Measurements from ENCODE around the gene FAT1. TPM values are rescaled to one million over a fixed set of nuclear protein-coding genes. Genes with fewer than 3 reads are reported as not detected.

Gene FAT1
- total and polyA plus RNA-seq, 2 donors (not counting 3 experiments of a cell fraction or from before 2014, with no cell fraction given): 9.2 to 9.8 TPM

- H3K27me3 ChIP-seq (ENCODE audit: control insufficient read depth in 2 of 2, insufficient read depth in 2 of 2, low read length in 2 of 2): peaks cover 37 to 70% of the 10 kb centered on the region in 2 experiments
- H3K9me3 ChIP-seq (replicated peaks; ENCODE audit: control insufficient read depth, insufficient read depth, low read length): no peaks in the 10 kb centered on the region
- no peaks in the 10 kb centered on the region for H3K36me3 ChIP-seq (ENCODE audit: control insufficient read depth in 2 of 2, extremely low read depth in 1 of 2, insufficient read depth in 2 of 2, low read length in 2 of 2)
- H3K4me1 ChIP-seq (ENCODE audit: control insufficient read depth, extremely low read depth, insufficient read depth, low read length): peaks cover 32% of the 10 kb centered on the region
- DNase-seq (ENCODE audit: low read depth, low spot score) (peak; percentile 51), FAIRE-seq (no peak)
- no TSS peak for BruUV-seq (replicated peaks)
- dilution Hi-C loops (cut with MboI; ENCODE audit: extremely low pct_ligation_motif_present, low sequenced_read_pairs): no loop called here
- no peaks in the 10 kb centered on the region for H4K20me1 ChIP-seq (replicated peaks; ENCODE audit: control insufficient read depth, extremely low read depth, insufficient read depth, low read length)
- TF ChIP-seq, protein P1, sequence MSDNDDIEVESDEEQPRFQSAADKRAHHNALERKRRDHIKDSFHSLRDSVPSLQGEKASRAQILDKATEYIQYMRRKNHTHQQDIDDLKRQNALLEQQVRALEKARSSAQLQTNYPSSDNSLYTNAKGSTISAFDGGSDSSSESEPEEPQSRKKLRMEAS (IDR thresholded peaks at IDR 0.05; ENCODE audit: insufficient read depth, insufficient read length): no peak
- TF ChIP-seq POLR2AphosphoS5 (IDR thresholded peaks at IDR 0.05; ENCODE audit: insufficient read depth, low read depth, low read length) (no peak), EZH2 (IDR thresholded peaks at IDR 0.05; ENCODE audit: borderline replicate concordance, low read depth, low read length, severe bottlenecking) (peak; percentile 78), FOS (IDR thresholded peaks at IDR 0.05; ENCODE audit: borderline replicate concordance, insufficient read depth, low read length) (no peak), JUN (IDR thresholded peaks at IDR 0.05; ENCODE audit: borderline replicate concordance, insufficient read depth, insufficient read length, low read depth) (no peak)
- TF ChIP-seq, protein P2, sequence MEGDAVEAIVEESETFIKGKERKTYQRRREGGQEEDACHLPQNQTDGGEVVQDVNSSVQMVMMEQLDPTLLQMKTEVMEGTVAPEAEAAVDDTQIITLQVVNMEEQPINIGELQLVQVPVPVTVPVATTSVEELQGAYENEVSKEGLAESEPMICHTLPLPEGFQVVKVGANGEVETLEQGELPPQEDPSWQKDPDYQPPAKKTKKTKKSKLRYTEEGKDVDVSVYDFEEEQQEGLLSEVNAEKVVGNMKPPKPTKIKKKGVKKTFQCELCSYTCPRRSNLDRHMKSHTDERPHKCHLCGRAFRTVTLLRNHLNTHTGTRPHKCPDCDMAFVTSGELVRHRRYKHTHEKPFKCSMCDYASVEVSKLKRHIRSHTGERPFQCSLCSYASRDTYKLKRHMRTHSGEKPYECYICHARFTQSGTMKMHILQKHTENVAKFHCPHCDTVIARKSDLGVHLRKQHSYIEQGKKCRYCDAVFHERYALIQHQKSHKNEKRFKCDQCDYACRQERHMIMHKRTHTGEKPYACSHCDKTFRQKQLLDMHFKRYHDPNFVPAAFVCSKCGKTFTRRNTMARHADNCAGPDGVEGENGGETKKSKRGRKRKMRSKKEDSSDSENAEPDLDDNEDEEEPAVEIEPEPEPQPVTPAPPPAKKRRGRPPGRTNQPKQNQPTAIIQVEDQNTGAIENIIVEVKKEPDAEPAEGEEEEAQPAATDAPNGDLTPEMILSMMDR (IDR thresholded peaks at IDR 0.05; ENCODE audit: extremely low read depth in 1 of 2, insufficient read depth in 1 of 2, low read depth in 1 of 2, low read length in 2 of 2): no peak
- H3K27ac ChIP-seq (ENCODE audit: insufficient read depth, low read depth, low read length): no peak overlapping the region
- ChIA-PET CTCF (interaction anchor here (1.2 to 1.5 kb wide), 2 partner anchors 119 to 210 kb away, joined by 4 read pairs; no protein-coding TSS in a partner anchor), POLR2A (no interaction called here)
- no peaks in the 10 kb centered on the region for H3K79me2 ChIP-seq (ENCODE audit: control insufficient read depth, insufficient read depth, low read length)
- H3K4me2 ChIP-seq (ENCODE audit: insufficient read depth, low read length): peak overlapping the region; percentile 43
- intact Hi-C loops (cut with micrococcal nuclease): loop anchor here (1.0 to 10.0 kb wide), 7 partner anchors 103 to 876 kb away; no protein-coding TSS in a partner anchor
- peak overlapping the region in 2 of 3 experiments; percentile 44 to 50 for H3K4me3 ChIP-seq (replicated peaks in 1 of 3; ENCODE audit: insufficient read depth in 1 of 3, low read depth in 1 of 3, low read length in 3 of 3)
- peak overlapping the region; percentile 32 for H2AFZ ChIP-seq (ENCODE audit: low read depth, low read length)
- H3K9me1 ChIP-seq (replicated peaks; ENCODE audit: control insufficient read depth, extremely low read depth, insufficient read depth, low read length): no peaks in the 10 kb centered on the region
- H3K9ac ChIP-seq (replicated peaks; ENCODE audit: extremely low read depth, insufficient read depth, low read length): peak overlapping the region; percentile 64
Measured at GRCh38 chr4:186726426-186727168, 2.9 kb upstream of the FAT1 start.
